Neural cell (in vitro differentiated cells): ENCODE data around the gene CACNA1I. TPM values are rescaled to one million over a fixed set of nuclear protein-coding genes. Genes with fewer than 3 reads are reported as not detected.

Experiments
- H2AFZ ChIP-seq: fragments of 200-600, 300-800 bp; sonication (generic), shearing (Covaris generic); 2 replicates; pipeline ENCODE4 v1.6.0; 2014; ENCODE audit warnings: low read depth, mild to moderate bottlenecking, antibody characterized with exemption, low read length, moderate library complexity
- H3F3A ChIP-seq: fragments of 200-600 bp; shearing (Covaris generic); 2 replicates; pipeline ENCODE4 v1.6.1; 2016; ENCODE audit warnings: mild to moderate bottlenecking, moderate library complexity, mixed read lengths, antibody characterized with exemption, low read length; ENCODE audit not compliant: insufficient read depth, poor library complexity, severe bottlenecking
- H3K27ac ChIP-seq: fragments of 200-600, 300-800 bp; sonication (generic), shearing (Covaris generic); 2 replicates; pipeline ENCODE4 v1.5.1; 2014; ENCODE audit warnings: mild to moderate bottlenecking, low read length, moderate library complexity
- H3K27me3 ChIP-seq: fragments of 300-800, 200-600 bp; sonication (generic), shearing (Covaris generic); 2 replicates; pipeline ENCODE4 v1.6.0; 2014; ENCODE audit warnings: mild to moderate bottlenecking, low read depth, low read length, moderate library complexity; ENCODE audit not compliant: insufficient read depth
- H3K36me3 ChIP-seq: fragments of 300-800, 200-600 bp; sonication (generic), shearing (Covaris generic); 2 replicates; pipeline ENCODE4 v1.5.1; 2014; ENCODE audit warnings: mild to moderate bottlenecking, antibody characterized with exemption, low read length, moderate library complexity; ENCODE audit not compliant: insufficient read depth
- H3K4me2 ChIP-seq: fragments of 300-800, 200-600 bp; sonication (generic), shearing (Covaris generic); 2 replicates; pipeline ENCODE4 v1.6.0; 2014; ENCODE audit warnings: mild to moderate bottlenecking, low read length
- H3K4me3 ChIP-seq: fragments of 300-800, 200-600 bp; sonication (generic), shearing (Covaris generic); 2 replicates; pipeline ENCODE4 v1.5.1; 2014; ENCODE audit warnings: mild to moderate bottlenecking, low read length, moderate library complexity
- H3K79me2 ChIP-seq: fragments of 200-600 bp; shearing (Covaris generic); replicated peaks from 2 replicates; pipeline ENCODE4 v1.6.0; 2014; ENCODE audit warnings: mild to moderate bottlenecking, low read length, moderate library complexity; ENCODE audit not compliant: insufficient read depth
- H3K9ac ChIP-seq: fragments of 300-800, 200-600 bp; sonication (generic), shearing (Covaris generic); 2 replicates; pipeline ENCODE4 v1.6.1; 2016; ENCODE audit warnings: mild to moderate bottlenecking, low read length, mixed read lengths
- H3K9me2 ChIP-seq: fragments of 200-600 bp; shearing (Covaris generic); 2 replicates; pipeline ENCODE4 v1.6.1; 2016; ENCODE audit warnings: mild to moderate bottlenecking, low read length, mixed read lengths; ENCODE audit not compliant: insufficient read depth
- H3K9me3 ChIP-seq: fragments of 200-600, 300-800 bp; sonication (generic), shearing (Covaris generic); 2 replicates; pipeline ENCODE4 v1.6.1; 2016; ENCODE audit warnings: mild to moderate bottlenecking, mixed run types, low read length, moderate library complexity, mixed read lengths
- H4K20me1 ChIP-seq: fragments of 200-600 bp; shearing (Covaris generic); 2 replicates; pipeline ENCODE4 v1.6.1; 2016; ENCODE audit warnings: mild to moderate bottlenecking, mixed run types; ENCODE audit not compliant: insufficient read depth
- CTCF ChIP-seq: fragments of 450-650 bp; IDR thresholded peaks from 2 replicates; pipeline ENCODE4 v1.5.1; 2014; ENCODE audit warnings: antibody characterized with exemption, mild to moderate bottlenecking, moderate library complexity; ENCODE audit not compliant: poor library complexity, severe bottlenecking
- EP300 ChIP-seq: fragments of 450-650 bp; conservative IDR thresholded peaks from 2 replicates; pipeline ENCODE4 v1.6.1; 2014; ENCODE audit warnings: antibody characterized with exemption, mild to moderate bottlenecking, moderate library complexity; ENCODE audit not compliant: poor library complexity, severe bottlenecking
- EZH2 ChIP-seq: fragments of 200-600, 300-800 bp; shearing (Covaris generic), sonication (generic); IDR thresholded peaks from 2 replicates; pipeline ENCODE4 v1.6.1; 2014; ENCODE audit warnings: antibody characterized with exemption, low read length, borderline replicate concordance, mild to moderate bottlenecking; ENCODE audit not compliant: insufficient read depth, poor library complexity, severe bottlenecking
- MXI1 ChIP-seq: fragments of 450-650 bp; conservative IDR thresholded peaks from 2 replicates; pipeline ENCODE4 v1.6.1; 2014; ENCODE audit warnings: antibody characterized with exemption, mild to moderate bottlenecking; ENCODE audit not compliant: poor library complexity, severe bottlenecking
- POLR2AphosphoS5 ChIP-seq: IDR thresholded peaks from 2 replicates; pipeline ENCODE4 v1.6.1; 2012
- RAD21 ChIP-seq: fragments of 450-650 bp; conservative IDR thresholded peaks from 2 replicates; pipeline ENCODE4 v1.6.1; 2014; ENCODE audit warnings: antibody characterized with exemption, mild to moderate bottlenecking, moderate library complexity
- REST ChIP-seq: IDR thresholded peaks from 2 replicates; pipeline ENCODE4 v1.6.1; 2012; ENCODE audit warnings: borderline replicate concordance
- SMC3 ChIP-seq: fragments of 450-650 bp; conservative IDR thresholded peaks from 2 replicates; pipeline ENCODE4 v1.6.1; 2014; ENCODE audit warnings: antibody characterized with exemption, mild to moderate bottlenecking, moderate library complexity; ENCODE audit not compliant: poor library complexity
- TAF1 ChIP-seq: IDR thresholded peaks from 2 replicates; pipeline ENCODE4 v1.6.1; 2012; ENCODE audit warnings: low read depth
- polyA plus RNA-seq: library from polyadenylated mRNA; depleted of rRNA; stranded (reverse); fragments of >200 nt; gene quantifications from 2 replicates; pipeline ENCODE4 v1.2.3, GENCODE V29; 2014

Gene CACNA1I
- polyA plus RNA-seq, 1 donor from 2014 or later = 1.9 TPM

- Histone ChIP-seq H3K9ac (no peak overlapping the region), H3K27me3 (no peaks in the 10 kb centered on the region), H3K4me3 (no peak overlapping the region), H3K27ac (no peak overlapping the region), H3K9me2 (no peaks in the 10 kb centered on the region), H4K20me1 (no peaks in the 10 kb centered on the region), H3K36me3 (no peaks in the 10 kb centered on the region), H3K4me2 (no peak overlapping the region), H2AFZ (no peak overlapping the region), H3F3A (no peaks in the 10 kb centered on the region), H3K9me3 (no peaks in the 10 kb centered on the region), H3K79me2 (no peaks in the 10 kb centered on the region)
- TF ChIP-seq EP300 = no peak
- no peak for TF ChIP-seq MXI1
- TF ChIP-seq CTCF = no peak
- TF ChIP-seq RAD21 = no peak
- no peak for TF ChIP-seq TAF1
- no peak for TF ChIP-seq REST
- no peak for TF ChIP-seq EZH2
- TF ChIP-seq SMC3 = no peak
- no peak for TF ChIP-seq POLR2AphosphoS5
Observed at GRCh38 chr22:39715778-39716495, 145.4 kb downstream of the CACNA1I start.

- H3K79me2 ChIP-seq = no peaks in the 10 kb centered on the region
- H2AFZ ChIP-seq = no peak overlapping the region
- H3K9me2 ChIP-seq = no peaks in the 10 kb centered on the region
- no peak overlapping the region for H3K4me2 ChIP-seq
- no peaks in the 10 kb centered on the region for H3K36me3 ChIP-seq
- H3K9me3 ChIP-seq = no peaks in the 10 kb centered on the region
- no peak overlapping the region for H3K27ac ChIP-seq
- H3K27me3 ChIP-seq = no peaks in the 10 kb centered on the region
- no peak overlapping the region for H3K4me3 ChIP-seq
- H3F3A ChIP-seq = no peaks in the 10 kb centered on the region
- H4K20me1 ChIP-seq = no peaks in the 10 kb centered on the region
- TF ChIP-seq CTCF = no peak
- TF ChIP-seq EP300 = no peak
- TF ChIP-seq MXI1 = no peak
- no peak for TF ChIP-seq POLR2AphosphoS5
- TF ChIP-seq SMC3 = no peak
- no peak for TF ChIP-seq EZH2
- TF ChIP-seq TAF1 = no peak
- TF ChIP-seq REST = no peak
- TF ChIP-seq RAD21 = no peak
- no peak overlapping the region for H3K9ac ChIP-seq
Observed at GRCh38 chr22:39716534-39716933, 146.0 kb downstream of the CACNA1I start.
